NOMO-1 treated with DMSO at 0.1 percent for 48 hours (cell line): ENCODE measurements around the gene FLCN.

Experiments
- DNase-seq: peaks from one replicate; lab custom pipeline; 2025; ENCODE audit not compliant: unreplicated experiment; lab: John Stamatoyannopoulos, UW

FLCN gene

GRCh38 chr17:17236295-17237025, 508 bp downstream of the FLCN start:
- DNase-seq = no peak

- DNase-seq = no peak
These were observed 1.5 kb downstream of the FLCN start for GRCh38 chr17:17235212-17236174.

- no peak for DNase-seq
These were observed 4.7 kb downstream of the FLCN start for GRCh38 chr17:17232303-17232621.

GRCh38 chr17:17231621-17232302, 5.2 kb downstream of the FLCN start:
- no peak for DNase-seq

- DNase-seq = no peak
These were observed 7.3 kb downstream of the FLCN start for GRCh38 chr17:17229416-17230384.

GRCh38 chr17:17228521-17229279, 8.3 kb downstream of the FLCN start:
- DNase-seq = no peak

GRCh38 chr17:17227608-17228520, 9.1 kb downstream of the FLCN start:
- DNase-seq = no peak

GRCh38 chr17:17226451-17227265, 10.3 kb downstream of the FLCN start:
- no peak for DNase-seq

- DNase-seq = no peak
These were observed 11.1 kb downstream of the FLCN start for GRCh38 chr17:17225901-17226300.

GRCh38 chr17:17224137-17224536, 12.8 kb downstream of the FLCN start:
- no peak for DNase-seq

GRCh38 chr17:17223736-17224135, 13.2 kb downstream of the FLCN start:
- DNase-seq = no peak

GRCh38 chr17:17221329-17221728, 15.6 kb downstream of the FLCN start:
- DNase-seq = no peak

- no peak for DNase-seq
These were observed 16.4 kb downstream of the FLCN start for GRCh38 chr17:17220529-17220928.

- no peak for DNase-seq
These were observed 19.0 kb downstream of the FLCN start for GRCh38 chr17:17217995-17218394.

- DNase-seq = no peak
These were observed 20.2 kb downstream of the FLCN start for GRCh38 chr17:17216776-17217175.

- no peak for DNase-seq
These were observed 20.7 kb downstream of the FLCN start for GRCh38 chr17:17216236-17216635.

- DNase-seq = no peak
These were observed 21.4 kb downstream of the FLCN start for GRCh38 chr17:17215575-17215974.
